ENCODE data around the gene CAMSAP1.
"Not testable (repeated sequence)": the region's sequence is repeated elsewhere in the genome, so short reads cannot be mapped to it uniquely, and the experiment has no call there.

Gene CAMSAP1, protein sequence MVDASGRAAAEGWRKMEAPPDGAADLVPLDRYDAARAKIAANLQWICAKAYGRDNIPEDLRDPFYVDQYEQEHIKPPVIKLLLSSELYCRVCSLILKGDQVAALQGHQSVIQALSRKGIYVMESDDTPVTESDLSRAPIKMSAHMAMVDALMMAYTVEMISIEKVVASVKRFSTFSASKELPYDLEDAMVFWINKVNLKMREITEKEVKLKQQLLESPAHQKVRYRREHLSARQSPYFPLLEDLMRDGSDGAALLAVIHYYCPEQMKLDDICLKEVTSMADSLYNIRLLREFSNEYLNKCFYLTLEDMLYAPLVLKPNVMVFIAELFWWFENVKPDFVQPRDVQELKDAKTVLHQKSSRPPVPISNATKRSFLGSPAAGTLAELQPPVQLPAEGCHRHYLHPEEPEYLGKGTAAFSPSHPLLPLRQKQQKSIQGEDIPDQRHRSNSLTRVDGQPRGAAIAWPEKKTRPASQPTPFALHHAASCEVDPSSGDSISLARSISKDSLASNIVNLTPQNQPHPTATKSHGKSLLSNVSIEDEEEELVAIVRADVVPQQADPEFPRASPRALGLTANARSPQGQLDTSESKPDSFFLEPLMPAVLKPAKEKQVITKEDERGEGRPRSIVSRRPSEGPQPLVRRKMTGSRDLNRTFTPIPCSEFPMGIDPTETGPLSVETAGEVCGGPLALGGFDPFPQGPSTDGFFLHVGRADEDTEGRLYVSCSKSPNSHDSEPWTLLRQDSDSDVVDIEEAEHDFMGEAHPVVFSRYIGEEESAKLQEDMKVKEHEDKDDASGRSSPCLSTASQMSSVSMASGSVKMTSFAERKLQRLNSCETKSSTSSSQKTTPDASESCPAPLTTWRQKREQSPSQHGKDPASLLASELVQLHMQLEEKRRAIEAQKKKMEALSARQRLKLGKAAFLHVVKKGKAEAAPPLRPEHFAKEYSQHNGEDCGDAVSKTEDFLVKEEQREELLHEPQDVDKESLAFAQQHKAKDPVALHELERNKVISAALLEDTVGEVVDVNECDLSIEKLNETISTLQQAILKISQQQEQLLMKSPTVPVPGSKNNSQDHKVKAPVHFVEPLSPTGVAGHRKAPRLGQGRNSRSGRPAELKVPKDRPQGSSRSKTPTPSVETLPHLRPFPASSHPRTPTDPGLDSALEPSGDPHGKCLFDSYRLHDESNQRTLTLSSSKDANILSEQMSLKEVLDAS (N-terminal part only)

DNA sequence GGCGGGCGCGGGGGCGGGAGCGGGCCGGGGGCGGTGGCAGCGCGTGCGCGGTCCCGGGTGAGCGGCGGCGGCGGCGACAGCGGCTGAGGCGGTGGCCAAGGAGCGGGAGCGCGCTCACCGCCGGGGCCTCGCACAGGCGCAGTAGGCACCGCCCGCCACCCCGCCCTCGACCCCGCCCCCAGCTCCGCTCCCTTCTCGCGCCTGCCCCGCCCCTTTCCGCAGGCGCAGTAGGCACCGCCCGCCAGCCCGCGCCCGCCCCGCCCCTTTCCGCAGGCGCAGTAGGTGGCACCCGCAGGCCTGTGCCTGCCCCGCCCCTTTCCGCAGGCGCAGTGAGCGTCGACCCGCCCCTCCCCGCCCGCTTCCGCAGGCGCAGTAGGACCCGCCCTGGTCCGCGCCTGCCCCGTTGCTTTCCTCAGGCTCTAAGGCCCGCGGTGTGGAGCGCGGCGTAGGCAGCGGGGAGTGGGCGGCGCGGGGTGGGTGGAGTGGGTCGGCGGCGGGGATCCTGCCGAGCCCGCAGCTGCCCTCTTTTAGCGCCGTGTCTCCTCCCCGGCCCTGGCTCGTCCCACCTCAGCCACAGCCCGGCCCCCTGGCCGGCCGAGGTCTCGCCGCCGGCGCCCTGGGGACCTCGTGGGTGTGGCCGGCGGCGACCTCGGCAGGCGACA is at the start of gene CAMSAP1:
Gene CAMSAP1, minus strand, starts transcription at position 116 of the 662 bp plus-strand sequence. CDS start 387 bp downstream, outside the sequence.
- peak; percentile 97 for DNase-seq

DNA sequence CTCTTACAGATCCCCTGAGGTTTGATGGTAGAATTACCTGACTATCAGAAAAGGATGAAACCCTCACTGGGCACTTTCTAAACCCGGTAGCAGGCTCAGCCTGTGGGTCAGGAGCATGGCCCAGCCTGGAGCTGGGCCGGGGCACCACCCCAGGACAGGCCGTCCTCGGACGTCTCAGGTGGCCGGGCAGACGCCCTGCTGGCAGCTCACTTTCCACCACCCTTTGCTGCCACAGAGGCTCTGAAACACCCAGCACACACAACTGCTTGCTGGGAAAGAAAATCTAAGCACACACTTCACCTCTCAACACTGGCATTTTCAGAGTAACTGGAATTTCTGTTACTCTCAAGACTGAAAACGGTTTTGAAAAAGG is 49.4 kb upstream of the CAMSAP1 start:
- DNase-seq, result no peak

DNA sequence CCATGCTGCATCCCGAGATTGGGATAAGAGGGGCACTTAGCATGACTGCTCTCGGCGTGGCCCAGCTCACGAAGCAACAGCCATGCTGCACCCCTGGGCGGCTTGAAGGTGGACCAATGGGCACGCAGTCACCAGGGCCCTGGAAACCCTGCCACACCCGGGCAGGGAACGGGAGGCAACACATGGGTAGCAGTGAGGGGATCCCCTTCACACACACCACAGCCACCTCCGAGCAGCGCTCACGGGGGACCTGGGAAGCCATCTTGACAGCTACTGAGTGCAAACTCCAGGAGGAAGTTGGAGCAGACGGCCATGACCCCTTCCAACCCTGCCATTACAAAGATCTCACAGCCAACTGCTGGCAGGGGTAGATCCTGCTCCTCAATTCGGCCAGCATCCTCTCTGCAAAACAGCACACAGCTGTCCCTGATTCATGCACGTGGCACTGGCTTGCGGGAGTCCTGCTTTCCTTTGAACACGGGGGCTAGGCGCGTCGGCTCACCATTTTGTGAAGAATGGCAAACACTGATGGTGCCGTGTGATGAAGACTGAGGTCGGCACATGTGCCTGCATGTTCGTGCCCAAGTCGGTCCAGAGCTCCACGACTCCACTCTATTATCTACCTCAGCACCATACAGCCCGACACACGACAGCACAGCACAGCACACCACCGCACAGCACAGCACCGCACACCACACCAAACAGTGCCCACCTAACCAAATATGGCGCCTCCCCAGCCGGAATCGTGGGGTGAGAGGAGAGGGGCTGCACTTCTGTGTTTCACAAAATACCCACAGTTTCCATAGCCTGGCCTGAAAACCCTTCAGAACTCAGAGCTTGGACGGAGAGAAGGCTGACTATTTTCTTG is 48.8 kb upstream of the CAMSAP1 start:
- DNase-seq, result no peak

DNA sequence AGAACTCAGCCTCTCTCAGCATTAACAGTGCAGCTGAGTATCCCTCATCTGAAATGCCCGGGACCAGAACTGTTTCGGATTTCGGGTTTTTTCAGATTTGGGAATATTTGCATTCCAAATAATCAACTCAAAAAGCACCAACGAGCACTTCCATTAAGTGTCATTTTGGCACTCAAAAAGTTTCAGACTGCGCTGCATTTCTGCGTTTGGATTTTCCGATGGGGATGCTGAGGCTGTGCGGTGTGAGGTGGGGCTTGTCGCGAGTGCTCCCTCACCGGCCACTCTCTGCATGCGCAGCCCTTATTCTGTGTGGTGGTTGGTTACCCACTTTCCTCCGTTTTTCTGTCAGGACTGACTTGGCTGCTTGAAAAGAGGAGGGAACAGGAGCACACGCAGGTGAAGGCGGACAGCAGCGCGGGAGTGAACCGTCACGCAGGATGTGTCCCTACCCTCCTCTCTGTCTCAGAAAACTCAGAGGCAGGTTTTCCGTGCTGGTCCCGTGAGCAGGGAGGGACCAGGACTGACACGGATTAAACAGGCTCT is 45.4 kb upstream of the CAMSAP1 start:
- DNase-seq, result no peak

DNA sequence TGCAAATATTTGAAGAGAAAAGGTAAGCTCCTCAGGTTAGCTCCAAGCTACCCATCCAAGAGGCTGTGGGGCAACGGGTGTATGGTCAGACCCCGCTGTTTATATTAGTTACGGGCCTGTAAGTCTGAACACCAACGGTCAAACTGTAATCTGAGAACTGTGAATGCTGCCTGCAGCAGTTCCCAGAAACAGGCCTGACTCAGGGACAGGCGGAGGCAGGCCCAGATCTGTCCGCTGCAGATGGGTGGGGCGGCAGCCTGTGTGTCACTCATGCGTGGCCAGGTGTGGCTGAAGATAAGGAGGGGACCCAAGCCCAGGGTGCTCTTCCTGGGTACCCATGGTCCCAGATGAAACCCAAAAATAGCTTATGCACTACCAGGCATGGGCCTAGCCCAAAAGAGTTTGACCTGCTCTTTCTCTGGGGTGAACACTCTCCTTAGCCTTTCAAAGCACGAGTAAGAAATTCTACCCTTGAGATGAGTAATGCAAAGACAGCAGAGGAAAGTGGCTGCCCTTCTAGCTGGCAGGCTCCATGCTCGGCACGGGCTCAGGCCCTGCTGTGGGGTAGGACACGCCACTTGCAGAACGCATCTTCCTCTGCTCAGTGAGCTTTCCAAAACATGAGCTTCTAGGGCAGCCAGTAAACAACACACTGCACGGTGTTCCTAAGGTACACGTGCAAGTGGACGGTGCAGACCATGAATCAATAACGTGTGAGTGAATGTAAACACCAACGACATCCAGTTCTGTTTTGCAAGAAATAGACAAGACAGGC is 44.7 kb upstream of the CAMSAP1 start:
- peak; percentile 95 for DNase-seq

DNA sequence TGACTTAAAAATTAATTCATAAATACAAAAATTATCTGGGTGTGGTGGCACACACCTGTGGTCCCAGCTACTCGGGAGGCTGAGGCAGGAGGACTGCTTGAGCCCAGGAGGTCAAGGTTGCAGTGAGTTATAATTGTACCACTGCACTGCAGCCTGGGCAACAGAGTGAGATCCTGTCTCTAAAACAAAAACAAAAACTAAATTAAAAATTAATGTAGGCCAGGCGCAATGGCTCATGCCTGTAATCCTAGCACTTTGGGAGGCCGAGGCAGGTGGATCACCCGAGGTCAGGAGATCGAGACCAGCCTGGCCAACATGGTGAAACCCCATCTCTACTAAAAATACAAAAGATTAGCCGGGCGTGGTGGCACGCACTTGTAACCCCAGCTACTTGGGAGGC is 44.0 kb upstream of the CAMSAP1 start:
- not testable (repeated sequence) for DNase-seq

DNA sequence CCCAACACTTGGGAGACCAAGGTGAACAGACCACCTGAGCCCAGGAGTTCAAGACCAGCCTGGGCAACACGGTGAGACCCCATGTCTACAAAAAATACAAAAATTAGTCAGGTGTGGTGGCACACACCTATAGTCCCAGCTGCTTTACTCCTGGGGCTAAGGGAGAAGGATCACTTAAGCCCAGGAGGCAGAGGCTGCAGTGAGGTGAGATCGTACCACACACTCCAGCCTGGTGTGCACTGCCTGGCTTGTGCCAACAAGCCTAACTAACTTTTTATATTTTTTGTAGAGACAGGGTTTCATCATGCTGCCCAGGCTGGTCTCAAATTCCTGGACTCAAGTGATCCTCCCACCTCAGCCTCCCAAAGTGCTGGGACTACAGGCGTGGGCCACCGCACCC is 43.5 kb upstream of the CAMSAP1 start:
- not testable (repeated sequence) for DNase-seq

DNA sequence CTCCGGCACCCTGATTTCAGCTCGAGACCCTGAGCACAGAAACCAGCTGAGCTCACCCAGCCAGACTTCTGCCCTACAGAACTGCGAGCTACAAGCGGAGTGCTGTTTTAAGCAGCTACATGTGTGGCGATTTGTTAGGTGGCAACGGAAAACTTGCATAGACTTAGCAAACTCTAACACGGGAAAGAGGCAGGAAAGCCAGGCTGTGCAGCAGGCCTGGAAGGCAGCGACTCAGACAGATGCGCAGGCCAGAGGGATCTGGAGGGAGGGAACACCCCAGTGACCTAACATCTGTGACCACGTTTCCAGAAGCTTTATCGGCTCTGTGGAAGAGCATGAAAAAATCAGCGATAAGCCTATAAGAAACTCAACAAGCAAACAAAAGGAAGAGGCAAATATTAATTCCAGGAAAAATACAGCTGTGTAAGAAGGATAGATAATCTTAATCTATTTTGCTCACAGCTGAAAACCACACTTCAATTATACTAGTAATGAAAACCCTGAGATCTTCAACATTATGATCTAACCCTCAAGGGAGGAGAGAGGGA is 42.9 kb upstream of the CAMSAP1 start:
- peak; percentile 20 for DNase-seq

DNA sequence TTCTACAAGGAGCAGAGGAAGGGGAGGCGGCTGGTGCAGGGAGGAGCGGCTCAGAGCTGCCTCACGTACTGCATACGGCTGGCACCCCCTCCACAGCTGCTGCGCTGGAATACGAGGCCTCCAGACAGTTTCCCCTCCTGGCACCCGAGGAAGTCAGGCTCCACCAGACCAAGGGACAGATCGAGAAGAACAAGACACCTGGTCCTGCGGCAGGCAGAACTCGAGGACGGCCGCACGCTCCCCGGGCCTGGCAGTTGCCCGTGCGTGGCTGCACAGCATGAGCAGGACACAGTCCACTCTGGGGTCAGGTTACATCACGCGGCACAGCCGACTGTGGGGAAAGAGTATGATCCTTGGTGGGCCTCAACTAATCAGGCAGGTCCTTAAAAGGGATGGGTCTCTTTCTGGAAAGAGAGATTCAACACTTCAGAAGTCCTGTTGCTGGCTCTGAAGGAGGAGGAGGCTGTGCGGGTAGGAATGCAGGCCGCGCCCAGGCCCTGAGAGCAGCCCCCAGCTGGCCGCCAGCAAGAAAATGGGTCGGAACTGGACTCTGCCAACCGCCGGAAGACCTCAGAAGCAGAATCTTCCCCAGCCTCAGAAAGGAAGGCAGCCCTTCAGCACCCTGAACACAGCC is 42.3 kb upstream of the CAMSAP1 start:
- DNase-seq, result no peak

DNA sequence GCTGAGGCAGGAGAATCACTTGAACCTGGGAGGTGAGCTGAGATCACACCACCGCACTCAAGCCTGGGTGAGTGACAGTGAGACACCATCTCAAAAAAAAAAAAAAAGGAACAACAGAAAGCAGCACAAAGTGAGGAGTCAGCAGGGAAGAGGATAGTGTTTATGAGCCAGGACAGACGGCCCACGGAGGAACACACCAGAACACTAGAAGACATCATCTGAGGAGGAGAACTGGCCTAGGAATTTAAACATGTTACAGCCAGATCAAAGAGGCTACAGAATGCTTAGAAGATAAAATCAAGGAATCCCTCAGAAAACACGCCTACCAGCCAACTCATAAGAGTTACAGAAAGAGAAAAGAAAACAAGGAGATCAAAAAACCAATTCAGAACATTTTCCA is 41.6 kb upstream of the CAMSAP1 start:
- no peak for DNase-seq

DNA sequence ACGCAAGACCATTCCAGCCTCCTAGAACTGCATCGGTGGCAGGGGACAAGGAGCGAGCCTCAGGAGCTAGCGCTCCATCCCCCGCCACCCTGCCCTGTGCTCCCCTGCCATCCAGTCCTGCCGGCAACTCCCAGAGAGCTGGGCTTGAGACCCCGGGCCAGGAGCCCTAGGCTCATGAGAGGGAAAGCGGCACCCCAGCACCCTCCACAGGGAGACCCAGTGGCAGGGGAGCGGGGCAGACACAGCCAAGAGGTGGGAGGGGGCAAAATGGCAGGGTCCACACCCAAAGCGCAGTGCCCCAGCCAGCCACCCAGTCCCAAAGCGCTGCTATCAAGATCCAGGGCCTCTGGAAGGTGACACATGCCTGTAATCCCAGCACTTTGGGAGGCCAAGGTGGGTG is 41.1 kb upstream of the CAMSAP1 start:
- no peak for DNase-seq

DNA sequence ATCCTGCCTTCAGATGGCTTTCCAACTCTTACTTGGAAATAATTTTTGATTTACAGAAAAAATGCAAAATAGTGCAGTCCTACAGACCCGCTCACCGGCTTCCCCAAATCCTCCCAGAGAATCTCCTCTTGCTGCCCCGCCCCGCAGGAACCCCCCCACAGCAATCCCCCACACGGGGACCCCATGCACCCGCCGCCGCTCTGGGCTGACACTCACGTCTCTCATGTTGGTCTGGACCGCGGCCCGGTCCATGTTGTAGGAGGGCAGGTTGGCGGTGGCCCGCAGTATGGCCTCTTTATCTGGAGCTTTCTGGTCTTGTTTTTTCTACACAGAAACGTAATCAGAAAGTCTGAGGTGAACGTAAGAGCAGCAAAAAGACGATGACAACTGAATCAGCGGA is 40.2 kb upstream of the CAMSAP1 start:
- DNase-seq, result no peak

DNA sequence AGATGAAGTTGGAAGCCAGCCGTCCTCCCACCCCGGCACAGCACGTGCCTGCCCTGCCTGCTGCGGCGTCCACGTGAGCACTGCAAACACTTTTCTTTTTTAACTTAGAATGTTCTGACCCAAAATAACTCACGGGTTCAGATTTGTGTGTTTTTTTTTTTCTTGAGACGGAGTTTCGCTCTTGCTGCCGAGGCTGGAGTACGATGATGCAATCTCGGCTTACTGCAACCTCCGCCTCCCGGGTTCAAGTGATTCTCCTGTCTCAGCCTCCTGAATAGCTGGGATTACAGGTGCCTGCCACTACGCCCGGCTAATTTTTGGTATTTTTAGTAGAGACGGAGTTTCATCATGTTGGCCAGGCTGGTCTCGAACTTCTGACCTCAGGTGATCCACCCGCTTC is 39.8 kb upstream of the CAMSAP1 start:
- not testable (repeated sequence) for DNase-seq

DNA sequence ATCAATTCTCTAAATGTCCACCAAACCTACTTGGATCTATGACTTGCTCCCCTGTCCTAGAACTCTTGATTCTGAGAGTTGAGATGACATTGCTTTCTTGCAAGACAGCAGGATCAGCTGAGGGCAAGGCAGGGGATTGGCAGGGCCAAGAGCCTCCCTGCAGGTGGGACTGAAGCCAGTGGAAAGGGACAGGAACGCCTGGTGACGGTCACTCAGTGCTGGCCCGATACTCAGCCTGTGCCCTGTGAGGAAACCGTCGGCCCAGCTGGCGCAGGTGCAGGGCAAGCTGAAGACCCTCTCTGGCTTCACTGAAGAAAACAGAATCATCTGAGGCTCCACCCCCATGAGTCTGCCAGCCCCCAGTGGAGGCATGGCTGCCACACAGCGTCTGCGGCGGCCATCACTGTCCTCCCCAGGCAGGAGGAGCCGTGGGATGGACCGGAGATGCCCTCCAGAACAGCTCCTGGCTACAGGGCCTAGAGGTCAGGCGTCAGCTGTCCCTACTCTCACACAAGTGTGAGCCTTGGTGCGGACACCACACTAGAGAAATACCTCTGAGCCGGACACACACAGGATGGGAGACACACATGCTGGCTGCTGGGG is 39.1 kb upstream of the CAMSAP1 start:
- no peak for DNase-seq

DNA sequence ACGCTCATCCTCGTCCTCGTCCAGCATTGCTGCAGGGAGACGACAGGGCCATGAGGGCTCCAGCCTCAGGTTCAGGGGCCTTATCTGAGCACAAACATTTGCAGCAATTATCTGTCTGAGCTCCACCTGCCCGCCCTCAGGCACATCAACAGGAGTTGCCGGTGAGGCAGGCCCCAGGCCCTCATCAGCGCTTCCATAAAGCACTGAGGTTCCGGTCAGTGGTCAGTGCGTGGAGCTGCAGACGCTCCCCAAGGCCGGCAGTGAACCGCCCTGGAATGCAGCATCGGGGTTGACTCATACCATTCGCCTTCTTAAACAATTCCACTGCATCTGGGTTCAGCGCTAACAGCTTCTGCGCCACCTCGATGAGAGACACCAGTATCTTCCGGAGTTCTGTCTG is 38.6 kb upstream of the CAMSAP1 start:
- no peak for DNase-seq

DNA sequence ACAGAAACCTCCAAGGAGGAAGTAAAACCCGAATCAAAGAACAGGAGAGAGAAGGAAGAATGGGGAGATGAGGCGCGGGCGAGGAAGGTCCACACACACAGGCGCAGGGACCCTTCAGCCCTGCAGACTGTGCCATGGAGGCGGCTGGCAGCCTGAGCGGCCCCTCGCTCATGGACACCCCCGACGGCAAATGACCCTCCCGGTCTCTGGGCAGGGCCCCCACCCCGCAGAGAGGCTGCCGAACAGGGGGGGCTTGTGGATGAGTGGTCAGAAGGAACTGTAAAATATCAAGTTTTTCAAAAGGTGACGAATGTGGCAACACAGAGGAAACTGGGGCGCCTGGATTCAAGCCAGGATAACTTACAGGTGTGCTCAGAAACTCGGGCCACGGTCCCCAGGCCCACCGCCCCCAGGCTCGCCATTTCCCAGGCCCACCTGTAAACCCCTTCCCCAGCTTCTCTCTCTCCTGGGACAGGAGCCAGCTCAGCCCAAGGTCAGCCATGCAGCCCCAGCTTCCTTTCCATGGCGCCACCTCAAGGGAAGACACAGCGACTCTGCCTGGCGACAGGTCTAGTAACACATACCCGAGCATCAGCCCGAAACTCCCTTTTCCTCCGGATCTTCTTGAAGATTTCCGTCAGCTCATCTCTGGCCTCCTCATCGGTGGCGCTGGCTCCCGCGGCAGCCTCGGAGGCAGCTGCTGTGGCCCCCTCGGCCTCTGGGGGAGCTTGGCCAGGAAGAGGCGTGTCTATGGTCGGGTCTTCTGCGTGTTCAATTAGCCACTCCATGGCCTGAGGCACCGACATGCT is 37.3 kb upstream of the CAMSAP1 start:
- DNase-seq, result no peak

DNA sequence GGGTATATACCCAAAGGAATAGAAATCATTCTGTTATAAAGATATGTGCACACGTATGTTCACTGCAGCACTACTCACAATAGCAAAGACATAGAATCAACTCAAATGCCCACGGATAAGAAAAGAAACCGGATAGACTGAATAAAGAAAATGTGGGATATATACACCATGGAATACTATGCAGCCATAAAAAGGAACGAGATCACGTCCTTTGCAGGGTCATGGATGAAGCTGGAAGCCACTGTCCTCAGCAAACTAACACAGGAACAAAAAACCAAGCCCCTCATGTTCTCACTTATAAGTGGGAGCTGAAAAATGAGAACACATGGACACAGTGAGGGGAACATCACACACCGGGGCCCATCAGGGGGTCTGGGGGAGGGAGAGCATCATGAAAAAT is 36.3 kb upstream of the CAMSAP1 start:
- DNase-seq, result not testable (repeated sequence)

DNA sequence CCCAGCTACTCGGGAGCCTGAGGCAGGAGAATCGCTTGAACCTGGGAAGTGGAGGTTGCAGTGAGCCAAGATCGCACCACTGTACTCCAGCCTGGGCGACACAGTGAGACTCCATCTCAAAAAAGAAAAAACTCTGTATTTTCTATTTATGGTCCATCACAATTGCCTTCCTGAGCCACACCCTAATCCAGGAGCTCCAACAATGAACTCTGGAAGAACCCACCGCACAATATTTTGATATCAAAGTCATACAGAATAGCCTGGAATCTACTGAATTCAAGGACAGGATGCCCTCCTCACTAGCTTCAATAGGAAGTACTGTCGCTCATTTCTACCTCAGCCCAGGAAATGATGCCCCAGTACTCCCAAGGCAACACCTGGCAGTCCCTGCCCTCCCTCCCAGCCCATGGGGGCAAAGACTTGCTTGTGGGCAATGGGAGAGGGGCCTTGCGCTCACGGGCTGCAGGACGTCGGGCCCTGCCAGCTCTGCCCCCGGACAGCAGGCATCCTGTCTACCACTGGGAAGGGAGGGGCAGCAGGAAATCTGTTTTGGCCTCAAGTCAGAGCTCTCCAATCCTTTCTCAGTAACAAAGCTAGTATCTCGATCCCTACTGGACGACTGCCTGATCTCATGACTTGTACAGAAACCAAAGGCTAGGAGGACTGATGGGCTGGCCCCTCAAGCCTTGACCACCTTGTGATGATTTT is 34.1 kb upstream of the CAMSAP1 start:
- DNase-seq, result no peak
